NCI-H1694 (cell line): ENCODE measurements around the gene BACE2.
"Not testable (repeated sequence)": the region's sequence is repeated elsewhere in the genome, so short reads cannot be mapped to it uniquely, and the experiment has no call there.

Experiments used
- DNase-seq: peaks from one replicate; lab custom pipeline; 2025; lab: John Stamatoyannopoulos, UW

Gene BACE2

DNA sequence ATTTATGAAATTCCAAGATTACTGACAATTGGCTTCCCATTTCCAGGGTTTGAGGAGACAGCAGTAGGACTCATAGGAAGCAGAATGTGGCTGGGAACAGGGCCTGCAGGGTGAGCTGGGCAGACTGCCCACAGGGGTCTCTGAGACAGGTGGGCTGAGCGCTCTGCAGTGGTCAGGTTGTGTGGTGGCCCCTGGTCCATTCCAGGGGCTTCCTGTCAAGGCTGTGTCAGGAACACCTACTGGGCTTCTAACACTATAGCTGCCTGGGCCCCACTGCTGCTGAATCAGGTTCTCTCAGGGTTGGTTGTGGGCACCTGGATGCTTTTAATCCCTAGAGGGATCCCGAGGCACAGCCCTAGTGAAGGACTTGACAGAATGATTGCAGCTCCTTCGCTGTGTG lies 72.1 kb downstream of the BACE2 start:
- no peak for DNase-seq

DNA sequence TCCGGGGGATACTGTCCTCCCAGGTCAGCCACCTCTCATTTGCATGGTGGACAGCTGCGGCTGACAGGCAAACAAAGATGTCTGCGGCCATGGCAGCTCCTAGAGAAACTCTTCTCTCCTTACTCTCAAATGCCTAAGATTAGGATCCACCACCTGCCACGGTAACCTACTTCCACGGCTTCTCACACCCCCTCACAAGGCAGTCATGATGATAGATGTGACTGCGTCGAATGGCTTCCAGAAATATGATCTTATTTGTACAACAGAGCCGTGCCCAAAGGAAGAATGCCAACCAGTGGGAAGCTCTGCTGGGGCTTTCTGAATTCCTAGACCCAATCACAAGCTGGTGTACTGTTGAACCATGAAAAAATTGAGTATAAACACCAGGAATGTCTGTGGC lies 73.4 kb downstream of the BACE2 start:
- no peak for DNase-seq

DNA sequence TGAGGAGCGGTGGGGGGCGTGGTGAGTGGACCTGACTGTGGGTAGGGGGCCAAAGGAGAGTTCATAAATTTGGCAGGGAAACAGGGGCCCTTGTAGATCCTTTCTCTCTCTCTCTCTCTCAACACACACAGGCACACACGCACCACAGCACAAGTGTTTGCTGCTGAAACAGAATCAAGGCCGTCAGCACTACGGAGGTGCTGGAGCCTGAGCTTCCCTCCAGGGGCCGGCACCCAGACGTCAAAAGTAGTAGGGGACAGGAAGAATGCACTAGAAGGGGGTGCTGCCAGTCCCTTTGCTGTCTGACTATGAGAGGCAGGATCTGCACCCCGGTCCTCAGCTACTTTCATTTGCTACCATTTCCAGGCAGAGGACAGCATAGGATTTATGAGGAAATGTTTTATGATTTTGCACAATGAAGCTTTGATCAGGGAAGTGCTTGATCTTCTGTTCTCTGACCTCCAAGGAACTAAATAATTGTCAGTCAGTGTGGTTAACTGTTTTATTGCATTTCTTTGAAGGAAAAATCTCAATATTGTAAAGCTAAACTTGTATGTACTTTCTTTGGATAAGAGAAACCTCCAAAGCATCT lies 74.4 kb downstream of the BACE2 start:
- DNase-seq = no peak

- no peak for DNase-seq
These were observed 75.1 kb downstream of the BACE2 start for GRCh38 chr21:41243107-41243506.

- DNase-seq = not testable (repeated sequence)
These were observed 76.4 kb downstream of the BACE2 start for GRCh38 chr21:41244266-41244880.

GRCh38 chr21:41245509-41246135 lies 77.7 kb downstream of the BACE2 start:
- no peak for DNase-seq

DNA sequence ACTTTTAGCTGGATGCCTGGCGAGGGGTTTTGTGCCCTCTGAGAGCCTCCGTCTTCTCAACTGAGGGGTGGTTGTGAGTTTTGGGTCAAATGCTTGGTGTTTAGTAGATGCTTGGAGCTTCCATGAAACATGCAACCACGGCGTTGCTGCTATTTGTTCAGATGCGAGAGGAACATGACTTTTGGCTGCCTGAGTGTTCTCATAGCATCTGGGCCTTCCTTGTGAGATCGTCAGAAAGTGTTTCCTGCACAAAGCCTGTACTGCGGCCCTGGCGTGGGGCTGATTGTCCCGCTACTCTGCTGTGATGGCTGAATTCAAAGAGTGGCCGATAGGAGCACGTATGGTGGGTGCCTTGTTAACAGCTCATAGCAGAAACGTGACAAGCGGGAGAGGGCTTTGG lies 78.8 kb downstream of the BACE2 start:
- DNase-seq = no peak

- no peak for DNase-seq
These were observed 79.9 kb downstream of the BACE2 start for GRCh38 chr21:41247561-41248545.

- no peak for DNase-seq
These were observed 81.5 kb downstream of the BACE2 start for GRCh38 chr21:41249476-41249875.

DNA sequence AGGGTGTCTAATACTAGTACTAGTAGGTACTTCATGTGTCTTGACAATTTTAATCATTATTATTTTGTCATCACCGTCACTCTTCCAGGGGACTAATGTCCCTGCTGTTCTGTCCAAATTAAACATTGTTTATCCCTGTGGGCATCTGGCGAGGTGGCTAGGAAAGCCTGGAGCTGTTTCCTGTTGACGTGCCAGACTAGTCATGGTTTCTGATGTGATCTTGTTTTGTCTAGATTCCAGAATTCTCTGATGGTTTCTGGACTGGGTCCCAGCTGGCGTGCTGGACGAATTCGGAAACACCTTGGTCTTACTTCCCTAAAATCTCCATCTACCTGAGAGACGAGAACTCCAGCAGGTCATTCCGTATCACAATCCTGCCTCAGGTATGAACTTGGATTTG lies 82.6 kb downstream of the BACE2 start:
- DNase-seq = no peak

GRCh38 chr21:41251961-41252642 lies 84.1 kb downstream of the BACE2 start:
- no peak for DNase-seq

- DNase-seq = no peak
These were observed 86.2 kb downstream of the BACE2 start for GRCh38 chr21:41254090-41254700.

DNA sequence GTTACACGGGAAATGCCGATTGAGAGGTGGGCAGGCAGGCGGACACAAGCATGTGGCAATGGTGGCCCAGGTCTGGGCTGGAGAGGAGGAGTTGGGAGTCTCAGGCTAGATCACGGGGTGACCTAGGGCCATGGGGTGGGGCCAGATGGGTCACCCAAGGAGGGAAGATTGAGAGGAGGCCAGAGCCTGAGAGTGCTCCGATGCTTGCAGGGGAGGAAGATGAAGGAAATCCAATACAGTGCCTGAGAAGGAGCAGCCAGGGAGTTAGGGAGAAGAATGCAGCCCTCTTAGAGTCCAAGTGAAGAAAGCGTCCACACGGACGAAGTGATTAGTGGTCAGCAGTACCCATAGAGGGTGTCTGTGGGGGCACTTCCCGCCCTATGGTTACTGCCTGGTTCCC lies 87.2 kb downstream of the BACE2 start:
- DNase-seq = no peak

DNA sequence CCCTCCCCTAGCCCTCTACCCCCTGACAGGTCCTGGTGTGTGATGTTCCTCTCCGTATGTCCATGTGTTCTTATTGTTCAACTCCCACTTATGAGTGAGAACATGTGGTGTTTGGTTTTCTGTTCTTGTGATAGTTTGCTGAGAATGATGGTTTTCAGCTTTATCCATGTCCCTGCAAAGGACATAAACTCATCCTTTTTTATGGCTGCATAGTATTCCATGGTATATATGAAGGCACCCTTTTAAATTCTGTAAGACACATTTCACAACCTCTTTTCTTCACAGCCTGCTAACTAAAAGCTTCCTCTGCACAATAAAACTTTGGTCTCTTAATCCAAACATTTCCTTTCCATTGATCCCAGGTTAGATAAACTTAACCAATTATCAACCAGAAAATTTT lies 88.3 kb downstream of the BACE2 start:
- not testable (repeated sequence) for DNase-seq

- no peak for DNase-seq
These were observed 89.1 kb downstream of the BACE2 start for GRCh38 chr21:41256771-41257702.

DNA sequence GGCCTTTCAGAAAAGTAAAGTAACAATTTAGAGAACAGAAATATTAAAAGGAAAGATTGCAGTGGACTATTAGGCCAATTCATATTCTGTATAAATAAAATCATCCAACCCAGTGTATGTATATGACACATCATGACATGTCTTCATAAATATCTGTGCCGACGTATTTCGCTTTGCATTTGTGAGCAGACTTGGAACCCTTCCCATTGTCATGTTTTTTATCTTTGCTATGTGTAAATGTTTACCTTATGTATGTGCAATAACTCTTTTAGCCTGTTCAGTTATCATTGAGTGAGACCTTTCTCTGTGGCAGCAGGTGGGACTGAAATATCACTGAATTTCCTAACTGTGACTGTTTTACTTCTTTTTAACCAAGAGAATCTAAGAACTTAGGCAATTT lies 90.7 kb downstream of the BACE2 start:
- DNase-seq = no peak

DNA sequence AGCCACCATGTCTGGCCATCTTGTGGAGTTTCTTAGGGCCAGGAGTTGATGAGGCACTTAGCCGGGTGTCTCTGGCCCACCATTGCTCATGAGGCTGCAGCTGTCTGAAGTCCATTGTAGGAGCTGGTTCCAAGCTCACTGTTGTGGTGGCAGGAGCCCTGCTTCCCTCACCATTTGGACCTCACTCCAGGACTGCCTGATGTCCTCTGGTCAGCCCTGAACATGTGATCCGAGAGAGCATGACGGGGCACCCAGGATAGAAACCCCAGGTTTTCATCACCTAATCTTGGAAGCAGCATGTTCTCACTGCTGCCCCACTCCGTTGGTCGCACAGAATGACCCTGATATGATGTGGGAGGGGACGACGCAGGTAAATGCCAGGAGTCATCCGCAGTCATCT lies 92.5 kb downstream of the BACE2 start:
- no peak for DNase-seq

GRCh38 chr21:41267346-41267745 lies 99.4 kb downstream of the BACE2 start:
- DNase-seq = no peak

- no peak for DNase-seq
These were observed 101.6 kb downstream of the BACE2 start for GRCh38 chr21:41269535-41269934.

DNA sequence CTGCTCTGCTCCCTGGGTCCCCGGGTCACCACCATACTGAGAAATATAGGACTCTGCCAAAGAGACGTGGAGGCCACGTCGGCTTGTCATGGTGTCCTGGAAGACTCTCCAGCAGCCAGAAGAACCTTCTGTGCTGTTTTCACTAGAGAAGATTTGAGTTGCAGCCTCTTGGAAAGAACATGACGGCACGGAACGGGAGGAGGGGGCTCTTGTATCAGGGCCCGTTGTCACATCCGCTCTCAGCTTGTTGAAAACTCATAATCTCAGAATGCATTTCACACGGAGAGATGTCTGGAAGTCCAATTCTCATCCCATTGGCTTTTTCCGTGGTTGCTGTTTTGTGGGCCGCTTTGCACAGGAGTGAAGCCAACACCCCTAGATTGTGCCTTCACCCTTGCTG lies 109.2 kb downstream of the BACE2 start:
- no peak for DNase-seq
